MCF 10A (cell line): ENCODE results near the gene ACSBG1. TPM values are rescaled to one million over a fixed set of nuclear protein-coding genes. Genes with fewer than 3 reads are reported as not detected.

ENCODE experiments used
- BruUV-seq: library from RNA; stranded (reverse); fragments of 400-500 nt; replicated peaks from 2 replicates; lab custom pipeline; 2021; lab: Mats Ljungman, UMichigan
- CTCF ChIA-PET: fragments of 300-600 bp; sonication (Branson Sonifier 250); formaldehyde crosslinking; extraction: SDS; loops from one replicate; lab custom pipeline; 2021; ENCODE audit warnings: antibody characterized with exemption, inconsistent platforms; lab: Yijun Ruan, JAX
- POLR2A ChIA-PET: fragments of 300-600, 350-650 bp; sonication (Branson Sonifier 250); formaldehyde crosslinking; extraction: SDS; loops from one replicate; lab custom pipeline; 2020; ENCODE audit warnings: antibody characterized with exemption, inconsistent platforms; lab: Yijun Ruan, JAX
- DNase-seq: peaks from one replicate; pipeline ENCODE4 v3.0.0-alpha.2; 2018; ENCODE audit not compliant: unreplicated experiment
- H3K27ac Mint-ChIP-seq: one replicate; pipeline ENCODE4 v1.8.0; 2022; ENCODE audit warnings: mild to moderate bottlenecking, low read depth, mixed read lengths; ENCODE audit not compliant: unreplicated experiment
- H3K27me3 Mint-ChIP-seq: one replicate; pipeline ENCODE4 v1.8.0; 2022; ENCODE audit warnings: mixed read lengths; ENCODE audit not compliant: insufficient read depth, unreplicated experiment
- H3K36me3 Mint-ChIP-seq: one replicate; pipeline ENCODE4 v1.8.0; 2022; ENCODE audit warnings: mild to moderate bottlenecking, moderate library complexity, mixed read lengths; ENCODE audit not compliant: insufficient read depth, unreplicated experiment
- H3K4me1 Mint-ChIP-seq: one replicate; pipeline ENCODE4 v1.8.0; 2022; ENCODE audit warnings: mixed read lengths; ENCODE audit not compliant: insufficient read depth, unreplicated experiment
- H3K4me3 Mint-ChIP-seq: one replicate; pipeline ENCODE4 v1.8.0; 2022; ENCODE audit warnings: mild to moderate bottlenecking, moderate library complexity, mixed read lengths; ENCODE audit not compliant: unreplicated experiment
- H3K9me3 Mint-ChIP-seq: one replicate; pipeline ENCODE4 v1.8.0; 2022; ENCODE audit warnings: mixed read lengths; ENCODE audit not compliant: unreplicated experiment
- CTCF ChIP-seq: fragments of 200-600 bp; IDR thresholded peaks from one replicate; pipeline ENCODE4 v1.8.0; 2022; ENCODE audit warnings: antibody characterized with exemption, mild to moderate bottlenecking; ENCODE audit not compliant: unreplicated experiment
- intact Hi-C: fragments of 100-400 bp; cut with micrococcal nuclease; formaldehyde crosslinking; loops from 2 replicates; pipeline ENCODE4 v1.14.1; 2022
- total RNA-seq: library from RNA; stranded (reverse); gene quantifications from 2 replicates; pipeline ENCODE4 v1.2.3, GENCODE V29; 2022

The ACSBG1 gene
- total RNA-seq, 1 experiment from 2014 or later: not detected

- H3K4me1 Mint-ChIP-seq: peaks cover 14% of the 10 kb centered on the region
- no peaks in the 10 kb centered on the region for H3K27me3 Mint-ChIP-seq
- H3K4me3 Mint-ChIP-seq: no peak overlapping the region
- no peak for DNase-seq
- no peaks in the 10 kb centered on the region for H3K9me3 Mint-ChIP-seq
- intact Hi-C loops: no loop called here
- H3K27ac Mint-ChIP-seq: no peak overlapping the region
- TF ChIP-seq CTCF: no peak
- H3K36me3 Mint-ChIP-seq: no peaks in the 10 kb centered on the region
- BruUV-seq: no TSS peak
- CTCF ChIA-PET: interaction anchor here (0.6 to 3.7 kb wide), 5 partner anchors 18 to 40 kb away, joined by 3 to 19 read pairs (median 3); no protein-coding TSS in a partner anchor
- POLR2A ChIA-PET: no interaction called here
Observed at GRCh38 chr15:78222745-78223395, 11.5 kb downstream of the ACSBG1 start.

GRCh38 chr15:78220713-78221112 is 13.7 kb downstream of the ACSBG1 start:
- no peaks in the 10 kb centered on the region for H3K27me3 Mint-ChIP-seq
- no peak overlapping the region for H3K27ac Mint-ChIP-seq
- no peaks in the 10 kb centered on the region for H3K9me3 Mint-ChIP-seq
- intact Hi-C loops: no loop called here
- H3K4me3 Mint-ChIP-seq: no peak overlapping the region
- no TSS peak for BruUV-seq
- DNase-seq: no peak
- ChIA-PET POLR2A (interaction anchor here (0.6 kb wide), 1 partner anchor 63 kb away, joined by 3 read pairs; no protein-coding TSS in a partner anchor), CTCF (no interaction called here)
- H3K36me3 Mint-ChIP-seq: no peaks in the 10 kb centered on the region
- no peak for TF ChIP-seq CTCF
- peaks cover 23% of the 10 kb centered on the region for H3K4me1 Mint-ChIP-seq

GRCh38 chr15:78216276-78217104 is 17.9 kb downstream of the ACSBG1 start:
- CTCF ChIA-PET: interaction anchor here (0.7 to 1.0 kb wide), 3 partner anchors 21 to 51 kb away, joined by 4 to 6 read pairs (median 6); no protein-coding TSS in a partner anchor
- Mint-ChIP-seq H3K4me3 (no peak overlapping the region), H3K36me3 (no peaks in the 10 kb centered on the region), H3K27ac (no peak overlapping the region), H3K27me3 (no peaks in the 10 kb centered on the region), H3K9me3 (no peaks in the 10 kb centered on the region), H3K4me1 (peaks cover 40% of the 10 kb centered on the region)
- no peak for TF ChIP-seq CTCF
- BruUV-seq: no TSS peak
- POLR2A ChIA-PET: interaction anchor here (0.8 to 2.0 kb wide), 4 partner anchors 9 to 66 kb away, joined by 3 to 5 read pairs (median 4); no protein-coding TSS in a partner anchor
- DNase-seq: peak; percentile 99
- intact Hi-C loops: no loop called here

GRCh38 chr15:78213956-78214355 is 20.4 kb downstream of the ACSBG1 start:
- intact Hi-C loops: no loop called here
- Mint-ChIP-seq H3K4me3 (no peak overlapping the region), H3K4me1 (peaks cover 40% of the 10 kb centered on the region), H3K36me3 (no peaks in the 10 kb centered on the region), H3K27me3 (no peaks in the 10 kb centered on the region), H3K9me3 (no peaks in the 10 kb centered on the region), H3K27ac (no peak overlapping the region)
- TF ChIP-seq CTCF: no peak
- CTCF ChIA-PET: interaction anchor here (0.6 to 1.9 kb wide), 4 partner anchors 19 to 83 kb away, joined by 3 to 7 read pairs (median 4); no protein-coding TSS in a partner anchor
- no TSS peak for BruUV-seq
- DNase-seq: no peak
- POLR2A ChIA-PET: interaction anchor here (0.6 kb wide), 1 partner anchor 502 kb away, joined by 3 read pairs; no protein-coding TSS in a partner anchor
